ENCODE measurements around the gene CHST15. TPM values are rescaled to one million over a fixed set of nuclear protein-coding genes. Genes with fewer than 3 reads are reported as not detected.

Gene CHST15
- total and polyA plus RNA-seq, 2 of the 4 experiments (the other 2 are of a cell fraction), result 0.14 to 0.18 TPM

DNA sequence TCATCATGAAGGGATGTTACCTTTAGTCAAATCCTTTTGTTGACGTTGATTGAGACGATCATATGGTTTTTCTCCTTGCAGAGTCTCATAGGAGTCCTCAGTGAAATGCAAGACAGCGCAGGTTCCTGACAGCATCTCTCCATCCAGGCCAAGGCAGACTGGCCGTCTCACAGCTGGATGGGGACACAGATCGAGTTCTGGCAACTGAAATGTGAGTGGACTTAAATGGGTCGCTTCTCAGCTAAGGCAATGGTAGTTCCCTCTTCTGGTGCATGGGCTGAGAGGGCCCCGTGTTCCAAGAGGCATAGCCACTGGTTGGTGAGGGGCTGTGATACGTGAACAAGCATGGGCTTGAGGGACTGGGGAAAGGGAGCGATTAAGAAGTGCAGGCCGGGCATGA is 102.5 kb downstream of the CHST15 start (continued):
- TF ChIP-seq, protein P1, sequence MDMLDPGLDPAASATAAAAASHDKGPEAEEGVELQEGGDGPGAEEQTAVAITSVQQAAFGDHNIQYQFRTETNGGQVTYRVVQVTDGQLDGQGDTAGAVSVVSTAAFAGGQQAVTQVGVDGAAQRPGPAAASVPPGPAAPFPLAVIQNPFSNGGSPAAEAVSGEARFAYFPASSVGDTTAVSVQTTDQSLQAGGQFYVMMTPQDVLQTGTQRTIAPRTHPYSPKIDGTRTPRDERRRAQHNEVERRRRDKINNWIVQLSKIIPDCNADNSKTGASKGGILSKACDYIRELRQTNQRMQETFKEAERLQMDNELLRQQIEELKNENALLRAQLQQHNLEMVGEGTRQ (IDR thresholded peaks at IDR 0.05; ENCODE audit: low read depth, low read length), result no peak

- Histone ChIP-seq H4K5ac (ENCODE audit: low read depth, low read length) (no peak overlapping the region), H3K56ac (ENCODE audit: extremely low read depth, insufficient read depth, low read length) (no peak overlapping the region), H3K18ac (ENCODE audit: low read depth, low read length) (no peak overlapping the region), H4K91ac (ENCODE audit: insufficient read depth, low read depth, low read length) (no peak overlapping the region), H2AK9ac (replicated peaks; ENCODE audit: low read depth, low read length, poor library complexity) (no peak overlapping the region), H3K4me3 (ENCODE audit: insufficient read depth, low read depth, low read length) (no peak overlapping the region), H4K8ac (ENCODE audit: low read depth in 2 of 2, low read length in 2 of 2) (no peak overlapping the region), H3K27ac (ENCODE audit: insufficient read depth, low read length) (no peak overlapping the region), H3K9ac (ENCODE audit: low read depth, low read length) (no peak overlapping the region), H2BK120ac (ENCODE audit: low read depth, low read length) (no peak overlapping the region), H3K4me2 (ENCODE audit: low read depth, low read length) (no peak overlapping the region), H3K23ac (ENCODE audit: low read depth, low read length) (no peak overlapping the region), H3K9me1 (ENCODE audit: insufficient read depth, low read length) (no peaks in the 10 kb centered on the region), H2BK15ac (ENCODE audit: low read depth, low read length) (no peak overlapping the region), H3K36me3 (ENCODE audit: control insufficient read depth, insufficient read depth, low read length) (no peaks in the 10 kb centered on the region), H3K14ac (replicated peaks; ENCODE audit: low read depth, low read length) (no peak overlapping the region), H3K4me1 (ENCODE audit: control insufficient read depth, insufficient read depth, low read length) (no peaks in the 10 kb centered on the region), H2AFZ (replicated peaks; ENCODE audit: low read length, poor library complexity) (no peak overlapping the region), H3K4ac (ENCODE audit: low read depth, low read length) (no peak overlapping the region), H4K20me1 (ENCODE audit: insufficient read depth, low read length) (no peaks in the 10 kb centered on the region), H2AK5ac (ENCODE audit: low read depth, low read length) (no peak overlapping the region), H3K79me1 (ENCODE audit: low read depth in 1 of 2, low read length in 2 of 2) (no peaks in the 10 kb centered on the region), H2BK5ac (ENCODE audit: low read depth, low read length, poor library complexity, severe bottlenecking) (no peak overlapping the region), H3K27me3 (ENCODE audit: control insufficient read depth, insufficient read depth, low read length) (peaks cover 3% of the 10 kb centered on the region; the same call in 1 of the 2 replicates), H3K9me3 (ENCODE audit: control insufficient read depth, insufficient read depth, low read length) (no peaks in the 10 kb centered on the region), H2BK20ac (ENCODE audit: low read depth, low read length) (no peak overlapping the region)
- ChIA-PET CTCF (no interaction called here), POLR2A (ENCODE audit: unreplicated experiment) (no interaction called here)
- WGBS, 2 experiments (ENCODE audit: extremely low coverage in 2 of 2, insufficient read length in 1 of 2), result no CpG with 5 or more reads among the region's 2 CpGs
- dilution Hi-C loops (cut with HindIII; ENCODE audit: low sequenced_read_pairs, unreplicated experiment), result loop anchor here (25.0 kb wide), 1 partner anchor 399 kb away; no protein-coding TSS in a partner anchor
- no peak for DNase-seq
- BruUV-seq (replicated peaks), result no TSS peak
- in situ Hi-C loops (cut with MboI; ENCODE audit: low sequenced_read_pairs), result no loop called here
- no peak for ATAC-seq (ENCODE audit: low read depth)
- intact Hi-C loops (cut with micrococcal nuclease), result no loop called here
- no peak for TF ChIP-seq MXI1 (IDR thresholded peaks at IDR 0.05; ENCODE audit: borderline replicate concordance, low read depth, low read length)
- TF ChIP-seq BHLHE40 (IDR thresholded peaks at IDR 0.05; ENCODE audit: low read depth, low read length), result no peak
- TF ChIP-seq ELK1 (IDR thresholded peaks at IDR 0.05; ENCODE audit: borderline replicate concordance, low read depth, low read length), result no peak
- TF ChIP-seq FOS (IDR thresholded peaks at IDR 0.05; ENCODE audit: low read depth, low read length), result no peak
- no peak for TF ChIP-seq NFE2L2 (IDR thresholded peaks at IDR 0.05; ENCODE audit: low read depth, low read length)
- TF ChIP-seq, protein P1 (IDR thresholded peaks at IDR 0.05; ENCODE audit: low read depth, low read length), result no peak
- TF ChIP-seq RAD21 (IDR thresholded peaks at IDR 0.05; ENCODE audit: low read length), result no peak
- TF ChIP-seq RFX5 (IDR thresholded peaks at IDR 0.05; ENCODE audit: low read depth, low read length), result no peak
- no peak for TF ChIP-seq MAFK (IDR thresholded peaks at IDR 0.05; ENCODE audit: low read depth, low read length)
- TF ChIP-seq RCOR1 (IDR thresholded peaks at IDR 0.05; ENCODE audit: insufficient replicate concordance, low read length), result no peak
Observed at GRCh38 chr10:123988694-123989093, 104.7 kb downstream of the CHST15 start.

Measured in IMR-90 (cell line).